ENCODE measurements around the gene SLC44A5.

DNA sequence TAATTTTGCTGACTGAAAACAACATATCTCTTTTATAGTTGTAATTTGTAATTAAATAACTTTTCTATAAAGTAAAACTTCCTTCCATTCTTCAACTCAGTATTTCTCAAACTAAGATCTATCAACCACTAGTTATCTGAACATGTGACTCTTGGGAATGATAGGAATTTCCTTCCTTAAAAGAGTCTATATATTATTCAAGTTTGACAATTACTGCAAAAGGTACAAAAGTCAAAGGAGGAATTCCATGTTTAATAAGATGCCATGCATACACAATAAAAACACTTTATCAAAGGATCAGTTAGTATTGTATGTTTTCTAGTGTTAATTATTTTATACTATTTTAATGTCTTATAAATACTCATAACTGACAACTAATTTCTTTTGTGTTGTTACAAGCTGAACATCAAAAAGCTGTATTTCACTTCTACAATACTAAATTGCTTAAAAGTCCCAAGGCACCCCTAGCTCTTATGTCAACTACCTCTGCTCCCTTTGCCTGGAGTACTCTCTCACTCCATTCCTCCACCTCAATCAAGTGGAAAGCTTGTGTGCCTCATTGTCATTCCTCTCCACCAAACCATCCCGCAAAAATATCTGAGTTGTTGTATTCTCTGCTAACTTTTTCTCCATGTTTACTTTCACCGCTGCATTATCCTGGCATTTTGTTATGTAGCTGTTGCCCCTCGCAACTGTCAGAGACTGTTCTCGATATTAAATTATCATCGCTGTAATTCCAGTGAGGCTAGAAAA lies 67.9 kb downstream of the SLC44A5 start:
- TF ChIP-seq, protein P1, sequence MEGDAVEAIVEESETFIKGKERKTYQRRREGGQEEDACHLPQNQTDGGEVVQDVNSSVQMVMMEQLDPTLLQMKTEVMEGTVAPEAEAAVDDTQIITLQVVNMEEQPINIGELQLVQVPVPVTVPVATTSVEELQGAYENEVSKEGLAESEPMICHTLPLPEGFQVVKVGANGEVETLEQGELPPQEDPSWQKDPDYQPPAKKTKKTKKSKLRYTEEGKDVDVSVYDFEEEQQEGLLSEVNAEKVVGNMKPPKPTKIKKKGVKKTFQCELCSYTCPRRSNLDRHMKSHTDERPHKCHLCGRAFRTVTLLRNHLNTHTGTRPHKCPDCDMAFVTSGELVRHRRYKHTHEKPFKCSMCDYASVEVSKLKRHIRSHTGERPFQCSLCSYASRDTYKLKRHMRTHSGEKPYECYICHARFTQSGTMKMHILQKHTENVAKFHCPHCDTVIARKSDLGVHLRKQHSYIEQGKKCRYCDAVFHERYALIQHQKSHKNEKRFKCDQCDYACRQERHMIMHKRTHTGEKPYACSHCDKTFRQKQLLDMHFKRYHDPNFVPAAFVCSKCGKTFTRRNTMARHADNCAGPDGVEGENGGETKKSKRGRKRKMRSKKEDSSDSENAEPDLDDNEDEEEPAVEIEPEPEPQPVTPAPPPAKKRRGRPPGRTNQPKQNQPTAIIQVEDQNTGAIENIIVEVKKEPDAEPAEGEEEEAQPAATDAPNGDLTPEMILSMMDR (IDR thresholded peaks at IDR 0.05; ENCODE audit: borderline replicate concordance, extremely low read depth, low read length, poor library complexity, severe bottlenecking), result no peak
- TF ChIP-seq EZH2 (IDR thresholded peaks at IDR 0.05; ENCODE audit: borderline replicate concordance, low read depth, low read length, severe bottlenecking), result no peak
